Stimulated activated CD4-positive, alpha-beta T cell treated with anti-CD3 and anti-CD28 coated beads, Interleukin-15, amount 100 ng/mL, for 24 hours (primary cell): Measurements from ENCODE around the gene MRPS34.

Source experiments
- DNase-seq: peaks from one replicate; pipeline ENCODE4 v3.0.0-alpha.2; 2020

The MRPS34 gene

GRCh38 chr16:1723450-1724147, 49.3 kb downstream of the MRPS34 start:
- peak; percentile 51 for DNase-seq
